C1 segment of cervical spinal cord (tissue), 14 donors: ENCODE data around the gene MYO6.
A peak's percentile ranks its signal among the peaks of the same experiment; 100 is the strongest.
"Not testable (repeated sequence)": the region's sequence is repeated elsewhere in the genome, so short reads cannot be mapped to it uniquely, and the experiment has no call there.

ENCODE experiments used
- DNase-seq, 14 donors: peaks; one replicate each; lab custom pipeline; 2025; lab: John Stamatoyannopoulos, UW

MYO6 gene

GRCh38 chr6:75748743-75749538 lies at the start of gene MYO6:
Gene MYO6, plus strand, starts transcription at chr6:75749239. Its CDS starts 68,309 bp downstream, at chr6:75817548.
- DNase-seq = peak in 13 of 14 donors; percentile 25 to 85 (median 72)

GRCh38 chr6:75708334-75708733 lies 40.7 kb upstream of the MYO6 start:
- not testable (repeated sequence) for DNase-seq

GRCh38 chr6:75711173-75711572 lies 37.9 kb upstream of the MYO6 start:
- DNase-seq = no peak

DNA sequence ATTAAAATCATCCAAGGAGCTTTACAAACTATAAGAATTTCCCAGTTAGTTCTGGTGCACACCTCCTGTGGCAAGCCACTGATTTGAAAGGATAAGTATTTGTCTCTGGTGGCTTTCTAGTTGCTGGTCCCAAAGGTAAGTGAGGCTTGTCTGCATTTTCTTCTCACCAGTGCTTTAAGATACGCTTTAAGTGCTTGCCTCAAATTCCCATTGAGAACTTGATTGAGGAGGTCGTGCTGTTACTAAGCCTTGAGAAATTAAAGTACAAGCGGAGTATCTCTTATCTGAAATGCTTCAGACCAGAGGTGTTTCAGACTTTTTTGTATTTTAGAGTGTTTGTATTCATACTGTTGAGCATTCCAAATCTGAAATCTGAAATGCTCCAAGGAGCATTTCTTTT lies 29.9 kb upstream of the MYO6 start:
- no peak for DNase-seq

DNA sequence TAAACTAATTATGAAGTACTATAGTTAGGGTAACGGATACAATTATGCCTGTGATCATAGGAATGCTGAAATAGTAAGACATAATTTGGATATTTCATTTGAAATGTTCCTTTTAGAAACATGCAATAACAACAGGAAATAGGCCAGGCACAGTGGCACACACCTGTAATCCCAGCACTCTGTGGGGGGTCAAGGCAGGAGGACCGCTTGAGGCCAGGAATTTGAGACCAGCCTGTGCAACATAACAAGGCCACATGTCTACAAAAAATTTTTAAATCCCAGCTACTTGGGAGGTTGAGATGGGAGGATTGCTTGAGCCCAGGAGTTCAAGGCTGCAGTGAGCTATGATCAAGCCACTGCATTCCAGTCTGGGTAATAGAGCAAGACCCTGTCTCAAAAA lies 25.7 kb upstream of the MYO6 start:
- no peak for DNase-seq

- DNase-seq = no peak
These were observed 21.8 kb upstream of the MYO6 start for GRCh38 chr6:75727206-75727605.

GRCh38 chr6:75731029-75731428 lies 18.0 kb upstream of the MYO6 start:
- DNase-seq = not testable (repeated sequence)

GRCh38 chr6:75735491-75736186 lies 13.4 kb upstream of the MYO6 start:
- DNase-seq = no peak

DNA sequence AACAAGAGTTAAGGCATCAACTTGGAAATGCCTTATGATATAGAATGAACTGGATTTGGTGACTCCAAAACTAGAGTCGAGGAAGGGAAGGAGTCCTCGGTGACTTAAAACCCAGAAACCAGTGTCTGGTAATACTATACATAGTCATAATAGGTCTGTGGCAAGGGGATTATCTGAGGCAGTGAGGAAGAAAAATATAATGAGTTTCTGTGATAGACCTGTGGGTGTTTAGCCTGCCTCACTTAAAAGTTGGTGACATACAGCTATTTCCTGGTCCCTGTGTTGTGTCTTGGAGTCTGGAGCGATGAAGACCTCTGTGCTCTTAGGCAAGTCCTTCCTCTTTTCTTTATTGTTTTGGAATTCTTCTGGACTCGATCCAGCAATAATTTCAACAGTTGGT lies 5.1 kb upstream of the MYO6 start:
- no peak for DNase-seq

DNA sequence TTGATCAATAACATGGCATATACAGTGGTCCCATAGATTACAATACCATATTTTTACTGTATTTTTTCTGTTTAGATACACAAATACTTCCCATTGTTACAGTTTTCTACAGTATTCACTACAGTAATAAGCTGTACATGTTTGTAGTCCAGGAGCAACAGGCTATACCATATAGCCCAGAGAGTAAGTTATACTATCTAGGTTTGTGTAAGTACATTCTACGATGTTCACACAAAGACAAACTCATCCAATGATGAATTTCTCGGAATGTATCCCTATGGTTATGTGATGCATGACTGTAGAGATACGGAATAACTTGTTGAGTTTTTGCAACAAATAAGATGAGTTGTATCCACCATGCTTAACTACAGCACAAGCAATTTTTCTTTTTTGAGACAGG lies 3.6 kb upstream of the MYO6 start:
- DNase-seq = no peak

GRCh38 chr6:75746221-75746620 lies 2.8 kb upstream of the MYO6 start:
- DNase-seq = no peak

DNA sequence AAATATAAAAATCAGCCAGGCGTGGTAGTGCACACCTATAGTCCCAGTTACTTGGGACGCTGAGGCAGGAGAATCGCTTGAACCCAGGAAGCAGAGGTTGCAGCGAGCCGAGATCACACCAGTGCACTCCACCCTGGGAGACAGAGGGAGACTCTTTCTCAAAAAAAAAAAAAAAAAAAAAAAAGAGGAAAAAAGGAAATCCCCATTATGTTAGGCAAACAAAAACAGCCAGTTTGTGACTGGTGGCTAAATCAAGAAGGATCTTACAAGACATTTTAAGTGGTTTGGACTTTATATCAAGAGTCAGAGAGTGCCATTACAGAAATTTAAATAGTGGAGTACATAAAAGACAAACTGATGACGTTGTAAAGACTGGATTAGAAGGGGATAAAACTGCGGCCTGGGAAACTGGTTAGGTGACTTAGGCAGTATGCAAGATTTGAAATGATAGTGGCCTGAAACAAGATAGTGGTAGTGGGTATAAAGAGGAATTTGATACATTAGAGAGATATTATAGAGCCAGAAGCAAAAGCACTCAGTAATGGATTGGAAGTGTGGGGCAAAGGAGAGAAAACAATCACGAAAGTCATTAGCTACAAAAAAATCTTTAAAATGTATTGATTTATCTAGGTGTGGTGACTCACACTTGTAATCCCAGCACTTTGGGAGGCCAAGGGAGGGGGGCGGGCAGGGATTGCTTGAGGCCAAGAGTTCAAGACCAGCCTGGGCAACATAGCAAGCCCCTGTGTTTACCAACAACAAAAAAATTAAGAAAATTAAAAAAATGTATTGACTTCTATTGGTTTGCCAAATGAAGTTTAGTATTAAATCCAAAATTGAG lies 1.7 kb upstream of the MYO6 start:
- DNase-seq = no peak

DNA sequence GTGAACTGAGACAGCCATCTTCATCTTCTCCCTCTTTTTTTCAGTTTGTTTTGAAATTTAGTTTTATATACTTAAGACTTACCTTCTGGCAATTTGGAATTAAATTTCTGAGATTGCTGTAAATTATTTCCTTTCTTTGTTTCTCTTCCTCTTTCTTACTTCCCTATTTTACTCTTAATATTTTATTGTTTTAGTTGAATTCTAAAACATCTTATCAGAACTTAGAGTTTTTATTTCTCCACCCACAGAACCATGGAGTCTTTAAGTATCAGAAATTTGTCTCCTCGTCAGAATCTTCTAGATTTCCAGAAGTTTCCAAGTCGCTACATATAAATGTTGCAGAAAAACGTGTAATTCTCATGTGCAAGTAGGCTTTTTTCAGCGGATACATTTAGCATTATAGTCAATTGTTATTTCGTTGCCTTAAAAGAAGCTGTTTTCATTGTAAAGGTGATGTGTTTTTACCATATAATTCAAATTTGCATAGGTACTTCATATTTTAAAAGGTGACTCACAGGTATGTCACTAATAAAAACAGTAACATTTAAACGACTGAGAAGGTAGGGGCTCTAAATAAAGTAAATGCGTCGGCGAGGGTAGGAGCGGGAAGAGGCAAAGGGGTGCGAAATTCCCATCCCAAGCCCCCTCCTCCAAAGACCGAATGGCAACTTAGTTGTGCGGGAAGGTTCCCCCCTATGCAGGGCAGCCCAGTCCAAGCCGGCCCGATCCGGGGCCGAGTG lies 866 bp upstream of the MYO6 start:
- DNase-seq = no peak

DNA sequence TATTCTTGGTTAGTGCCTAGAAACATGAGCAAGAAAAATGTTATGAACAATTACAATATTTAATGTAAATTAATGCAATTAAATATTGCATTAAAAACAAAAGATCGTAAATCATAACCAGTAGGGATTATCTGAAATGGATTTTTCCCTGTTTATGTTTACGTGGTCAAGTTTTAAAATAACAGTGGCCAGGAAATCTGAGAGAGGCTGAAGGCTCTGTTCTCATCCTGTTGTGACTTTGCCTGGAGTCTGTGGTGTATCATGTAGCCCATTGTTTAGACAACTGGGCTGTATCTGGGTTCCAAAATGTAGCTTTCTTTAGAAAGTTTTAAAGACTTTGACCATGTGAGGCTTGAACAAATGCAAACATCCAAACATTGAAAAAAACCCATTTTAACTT lies 2.4 kb downstream of the MYO6 start:
- no peak for DNase-seq

- DNase-seq = no peak
These were observed 3.3 kb downstream of the MYO6 start for GRCh38 chr6:75752365-75752764.

DNA sequence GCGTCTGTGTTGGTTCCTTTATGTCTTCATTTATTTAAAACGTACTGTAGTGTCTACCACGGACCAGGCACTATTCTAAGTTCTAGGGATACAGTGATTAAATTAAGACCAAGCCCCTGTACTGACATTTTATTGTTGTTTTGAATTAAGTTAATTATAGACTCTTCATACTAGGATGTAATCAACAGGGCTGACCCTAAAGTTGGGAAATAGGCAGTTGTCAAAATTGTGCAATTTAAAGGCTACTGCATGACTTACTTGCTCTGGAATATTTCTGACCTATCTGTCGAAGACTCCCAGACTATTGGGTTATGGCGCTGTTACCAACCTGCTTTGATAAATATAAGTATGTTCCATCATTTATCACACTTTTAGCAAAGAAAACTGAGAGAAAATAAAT lies 6.7 kb downstream of the MYO6 start:
- DNase-seq = no peak

DNA sequence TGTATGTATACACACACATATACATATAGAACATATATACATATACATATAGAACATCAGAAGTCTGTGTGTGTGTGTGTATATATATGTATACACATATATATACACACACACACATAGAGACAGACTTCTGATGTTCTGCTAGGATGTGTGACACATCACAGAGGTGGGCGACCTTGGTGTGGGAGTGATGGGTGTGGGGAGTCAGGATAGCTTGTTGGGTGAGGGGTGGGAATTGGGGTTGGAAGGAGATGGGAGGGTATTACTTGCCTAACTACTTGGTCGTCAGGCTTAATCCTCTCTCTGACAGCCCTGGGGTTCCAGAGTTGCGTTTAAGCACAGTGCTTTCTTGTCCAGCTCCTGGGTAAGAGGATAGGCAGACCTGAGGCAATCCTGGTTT lies 8.3 kb downstream of the MYO6 start:
- DNase-seq = no peak

GRCh38 chr6:75758061-75758460 lies 9.0 kb downstream of the MYO6 start:
- DNase-seq = no peak

GRCh38 chr6:75759207-75759606 lies 10.2 kb downstream of the MYO6 start:
- DNase-seq = no peak

DNA sequence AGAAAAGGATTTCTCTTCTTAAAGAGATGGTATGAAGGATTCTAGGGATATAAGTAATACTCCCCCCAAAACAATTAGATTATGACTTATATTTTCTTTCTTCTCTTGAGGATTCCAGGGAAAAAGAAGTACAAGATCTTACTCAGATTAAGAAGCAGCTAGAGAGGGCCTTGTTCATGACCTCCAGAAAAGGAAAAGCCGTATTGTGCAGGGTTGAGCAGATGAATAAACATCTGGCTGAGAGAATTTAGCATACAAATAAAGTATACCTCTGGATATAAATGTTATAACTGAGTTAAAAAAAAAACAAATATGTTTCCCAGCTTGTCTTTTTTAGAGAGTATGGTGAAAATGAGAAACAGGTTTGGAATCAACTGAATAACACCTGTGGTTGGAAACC lies 11.3 kb downstream of the MYO6 start:
- no peak for DNase-seq

DNA sequence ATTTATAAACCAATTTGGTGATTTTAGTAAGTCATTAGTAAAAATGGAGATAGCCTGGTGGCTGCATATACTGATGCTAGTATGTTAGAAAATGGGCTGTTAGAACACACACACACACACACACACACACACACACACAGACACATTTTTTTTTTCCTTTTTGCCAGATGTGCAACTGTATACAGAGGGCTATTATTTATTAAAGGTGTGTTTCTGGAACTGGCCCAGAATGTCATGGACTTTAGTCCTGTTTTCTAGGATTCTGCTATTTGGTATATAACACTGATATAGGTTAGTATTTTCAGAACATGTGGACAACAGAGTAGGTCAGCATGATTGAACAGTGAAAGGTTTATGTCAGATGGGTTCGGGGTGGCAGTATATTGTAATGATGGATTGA lies 12.4 kb downstream of the MYO6 start:
- no peak for DNase-seq

DNA sequence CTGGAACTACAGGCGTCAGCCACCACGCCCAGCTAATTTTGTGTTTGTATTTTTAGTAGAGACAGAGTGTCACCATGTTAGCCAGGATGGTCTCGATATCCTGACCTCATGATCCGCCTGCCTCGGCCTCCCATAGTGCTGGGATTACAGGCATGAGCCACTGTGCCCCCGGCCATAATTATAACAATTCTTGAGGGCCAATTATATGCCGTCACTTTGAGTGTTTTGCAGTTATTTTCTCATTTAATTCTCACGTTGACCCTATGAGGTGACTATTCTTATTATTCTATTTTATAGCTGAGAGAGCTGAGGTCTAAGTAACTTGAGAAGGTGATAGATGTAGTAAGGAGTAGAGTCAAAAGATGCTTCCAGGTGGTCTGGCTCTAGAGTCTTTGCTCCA lies 13.0 kb downstream of the MYO6 start:
- DNase-seq = no peak
